HG02943 (cell line): ENCODE measurements around the gene ACTA2.

Experiments used
- ATAC-seq: cut with Tn5 transposase; IDR thresholded peaks from one replicate; pipeline ENCODE4 v1.9.1; 2021; ENCODE audit warnings: mild to moderate bottlenecking, low read depth, moderate library complexity; ENCODE audit not compliant: unreplicated experiment

ACTA2 gene

DNA sequence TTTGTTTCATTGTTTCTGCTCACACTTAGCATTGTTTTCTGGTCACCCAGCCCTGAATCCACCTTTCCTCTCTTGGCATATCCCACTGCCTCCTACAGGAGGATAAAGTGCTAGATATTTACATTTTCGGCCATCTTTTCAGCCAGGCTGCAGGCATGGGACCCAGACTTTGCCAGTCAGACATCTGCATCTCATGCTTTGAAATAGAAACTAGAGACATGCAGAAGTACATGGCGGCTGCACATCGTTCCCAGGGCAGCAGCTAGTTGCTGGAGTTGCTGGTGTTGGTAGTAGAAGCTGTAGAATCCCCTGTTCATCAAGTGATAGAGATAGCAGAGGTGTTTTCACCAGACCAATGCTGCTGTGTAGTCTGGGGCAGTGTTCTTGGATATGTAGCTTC lies 53.8 kb downstream of the ACTA2 start:
- ATAC-seq: no peak

DNA sequence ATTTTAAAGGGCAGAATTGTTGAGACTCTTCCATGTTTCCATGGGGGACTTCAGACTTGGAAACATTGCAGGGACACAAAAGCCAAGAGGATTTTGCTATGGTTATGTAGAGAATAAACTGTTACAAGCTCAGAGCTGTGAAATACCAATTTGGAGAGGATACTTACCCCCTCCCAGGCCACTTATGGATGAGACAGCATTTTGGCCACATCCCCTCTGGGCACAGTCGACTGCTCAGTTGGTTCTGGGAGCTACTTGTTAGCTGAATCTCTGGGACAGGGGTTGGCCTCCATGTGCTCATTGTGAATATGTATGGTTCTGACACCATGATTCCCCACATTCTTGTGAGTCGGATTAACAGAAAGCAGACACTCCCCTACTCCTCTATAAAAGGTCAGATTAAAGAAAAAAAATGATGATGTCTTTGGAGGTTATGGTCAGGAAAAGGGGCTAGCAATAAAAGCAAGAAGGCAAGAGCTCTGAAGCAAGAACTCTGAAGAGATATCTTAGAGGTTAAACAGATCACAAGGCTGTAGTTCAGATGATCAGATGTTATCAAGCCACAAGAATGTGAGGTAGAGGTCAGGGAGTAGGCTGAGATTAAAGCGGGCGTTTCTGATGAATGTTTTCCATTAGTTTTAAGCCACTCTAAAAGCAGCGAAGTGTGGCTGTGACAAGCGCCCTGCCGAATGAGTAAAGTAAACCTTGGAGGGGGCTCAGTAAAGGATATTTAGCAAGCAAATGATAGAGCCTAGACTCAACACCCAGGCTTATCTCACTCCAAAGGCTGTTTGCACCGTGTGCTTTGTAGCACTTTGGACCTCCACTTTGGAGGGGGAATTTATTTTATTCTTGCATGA lies 55.3 kb downstream of the ACTA2 start:
- ATAC-seq: no peak

DNA sequence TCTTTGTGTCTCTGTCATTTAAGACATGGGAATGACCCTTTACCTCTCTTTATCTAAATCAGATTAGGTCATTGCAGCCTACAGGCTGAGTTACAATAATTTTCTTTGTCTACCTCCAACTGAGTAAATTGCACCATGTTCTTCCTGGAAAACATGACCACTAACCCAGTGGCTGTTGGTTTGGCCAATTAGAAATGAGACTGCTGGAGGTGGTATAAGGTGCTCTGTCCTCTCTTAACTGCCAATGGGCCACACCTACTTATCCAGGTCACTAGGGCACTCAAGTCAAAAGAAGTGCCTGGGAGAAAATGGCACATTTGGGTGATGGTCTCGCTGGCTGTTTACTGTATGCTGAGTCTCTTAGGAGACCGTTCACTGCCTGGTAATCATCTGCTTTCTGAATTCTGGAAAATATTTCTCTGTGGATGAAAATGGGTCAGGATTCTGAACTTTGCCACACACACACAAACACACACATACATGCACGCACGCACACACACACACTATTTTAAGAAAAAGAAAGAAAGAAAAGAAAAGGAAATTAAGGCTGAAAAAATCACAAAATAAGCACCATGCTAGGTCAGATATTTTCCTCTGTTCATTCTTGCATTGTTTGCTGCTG lies 56.1 kb downstream of the ACTA2 start:
- no peak for ATAC-seq

DNA sequence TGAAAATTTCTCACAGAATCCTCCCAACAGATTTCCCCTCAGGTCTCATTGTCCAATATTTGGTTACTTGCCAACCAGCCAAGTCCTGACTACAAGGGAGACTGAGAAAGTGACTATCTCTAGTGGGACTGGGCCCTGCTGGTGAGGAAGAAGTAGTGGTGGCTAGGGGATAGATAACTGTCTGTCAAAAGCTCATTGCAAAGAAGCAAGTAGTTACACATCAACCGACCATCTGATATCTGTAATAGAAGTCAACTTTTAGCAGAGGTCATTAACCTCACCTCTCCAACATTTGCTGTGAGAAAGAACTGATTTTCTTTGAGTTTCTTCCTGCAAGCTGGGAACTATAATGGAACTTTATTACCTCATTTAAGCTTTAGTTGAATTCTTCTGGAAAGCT lies 57.3 kb downstream of the ACTA2 start:
- ATAC-seq: no peak

DNA sequence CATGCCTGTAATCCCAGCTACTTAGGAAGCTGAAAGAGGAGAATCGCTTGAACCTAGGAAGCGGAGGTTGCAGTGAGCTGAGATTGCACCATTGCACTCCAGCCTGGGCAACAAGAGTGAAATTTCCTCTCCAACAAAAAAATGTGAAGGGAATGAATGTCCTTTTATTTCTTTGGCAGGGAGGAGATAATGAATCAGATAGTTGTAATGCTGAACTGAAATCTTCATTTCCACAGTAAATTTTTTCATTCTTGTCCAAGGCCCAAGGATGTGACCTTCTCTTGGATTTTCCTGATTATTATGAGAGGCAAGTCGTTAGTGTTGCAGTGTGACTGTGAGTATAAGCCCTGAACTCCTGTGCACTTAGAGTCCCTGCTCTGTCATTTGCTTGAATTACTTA lies 59.0 kb downstream of the ACTA2 start:
- ATAC-seq: no peak

DNA sequence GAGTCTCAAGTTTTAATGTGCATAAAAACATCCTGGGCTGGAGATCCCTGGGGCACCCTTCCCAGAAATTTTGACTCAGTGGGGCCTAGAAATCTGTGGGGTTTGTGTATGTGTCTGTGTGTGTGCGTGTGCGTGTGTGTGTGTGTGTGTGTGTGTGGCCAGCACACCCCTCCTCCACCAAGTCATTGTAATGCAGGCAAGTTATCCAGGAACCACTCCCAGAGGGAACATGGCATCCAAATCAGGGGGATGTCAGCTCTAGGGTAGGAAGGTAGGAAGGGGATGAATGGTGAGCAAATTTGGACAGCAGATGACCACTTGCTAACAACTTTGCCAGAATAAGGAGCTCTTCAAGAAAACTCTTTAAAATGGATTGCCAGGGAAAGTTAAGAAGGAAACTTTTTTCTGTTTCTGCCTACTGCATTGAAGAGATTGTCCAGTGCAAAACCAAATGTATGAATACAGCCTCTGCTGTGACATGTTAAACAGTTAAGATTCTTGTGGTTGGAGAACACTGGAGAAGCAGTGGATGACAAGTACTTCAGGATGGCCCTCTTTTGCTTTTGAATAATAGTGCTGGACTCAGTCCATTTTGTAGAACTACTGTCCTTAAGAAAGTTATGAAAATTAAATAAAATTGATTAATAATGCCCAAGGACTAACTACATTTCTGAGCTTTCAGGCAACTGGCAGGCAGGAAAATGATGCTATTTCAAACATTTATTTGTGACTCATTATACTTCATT lies 60.2 kb downstream of the ACTA2 start:
- no peak for ATAC-seq

DNA sequence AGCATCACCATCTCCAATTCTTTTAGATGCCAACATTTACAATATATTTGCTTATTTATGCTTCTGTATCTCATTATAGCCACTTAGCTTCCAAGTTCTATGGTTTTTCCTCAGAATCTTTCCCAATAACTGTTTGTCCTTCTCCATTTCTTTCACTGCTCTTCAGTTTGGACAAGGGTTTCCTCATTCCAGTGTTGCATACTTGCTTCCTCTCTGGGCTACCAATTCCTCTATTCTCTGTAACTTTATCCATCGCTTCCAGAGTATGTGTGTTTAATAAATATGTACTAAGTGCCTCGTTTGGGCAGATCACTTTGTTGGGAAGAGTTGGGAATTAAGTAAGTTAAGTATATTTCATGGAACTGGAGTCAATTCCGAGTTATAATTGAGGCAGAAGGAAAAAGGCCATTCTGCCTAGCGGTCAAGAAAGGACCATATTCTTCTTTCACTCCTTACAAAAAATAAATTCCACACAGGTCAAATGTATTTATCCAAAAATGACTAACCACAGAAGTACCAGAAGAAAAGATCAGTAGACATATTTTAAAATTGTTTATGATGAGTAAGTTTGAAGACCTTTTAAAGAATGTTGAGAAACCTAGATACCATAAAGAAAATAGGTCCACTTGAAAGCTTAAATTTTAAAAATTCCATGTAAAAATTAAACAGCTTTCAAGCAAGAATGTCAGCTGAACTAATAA lies 61.7 kb downstream of the ACTA2 start:
- ATAC-seq: no peak

DNA sequence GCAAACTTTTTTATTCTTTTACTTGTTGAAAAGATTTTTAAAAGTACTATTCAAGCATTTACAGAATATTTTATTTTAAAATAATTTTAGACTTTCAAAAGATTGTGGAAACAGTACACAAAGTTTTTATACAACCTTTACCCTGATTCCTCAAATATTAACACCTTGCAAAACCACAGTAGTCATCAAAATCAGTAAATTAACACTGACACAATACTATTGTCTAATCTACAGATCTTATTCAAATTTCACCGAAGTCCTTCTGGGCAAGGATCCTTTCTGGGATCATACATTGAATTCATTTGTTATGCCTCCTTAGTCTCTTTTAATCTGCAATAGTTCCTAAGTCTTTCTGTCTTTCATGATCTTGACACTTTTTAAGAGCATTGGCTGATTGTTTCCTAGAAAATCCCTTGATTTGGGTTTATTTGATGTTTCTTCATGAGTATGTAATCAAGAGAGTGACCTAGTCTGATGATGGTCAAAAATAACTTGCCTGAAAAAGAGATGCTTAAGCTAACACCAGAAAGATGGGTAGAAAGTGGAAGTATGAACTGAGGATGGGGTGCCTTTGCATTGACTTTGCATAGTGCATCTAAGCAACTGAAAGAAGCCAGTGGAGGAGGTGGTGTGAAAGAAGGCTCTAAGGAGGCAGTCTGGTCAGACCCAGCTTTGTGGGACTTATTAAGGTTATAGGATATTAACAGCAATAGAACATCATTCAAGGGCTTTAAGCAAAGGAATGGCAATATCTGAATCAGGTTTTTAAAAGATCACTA lies 62.8 kb downstream of the ACTA2 start:
- no peak for ATAC-seq

DNA sequence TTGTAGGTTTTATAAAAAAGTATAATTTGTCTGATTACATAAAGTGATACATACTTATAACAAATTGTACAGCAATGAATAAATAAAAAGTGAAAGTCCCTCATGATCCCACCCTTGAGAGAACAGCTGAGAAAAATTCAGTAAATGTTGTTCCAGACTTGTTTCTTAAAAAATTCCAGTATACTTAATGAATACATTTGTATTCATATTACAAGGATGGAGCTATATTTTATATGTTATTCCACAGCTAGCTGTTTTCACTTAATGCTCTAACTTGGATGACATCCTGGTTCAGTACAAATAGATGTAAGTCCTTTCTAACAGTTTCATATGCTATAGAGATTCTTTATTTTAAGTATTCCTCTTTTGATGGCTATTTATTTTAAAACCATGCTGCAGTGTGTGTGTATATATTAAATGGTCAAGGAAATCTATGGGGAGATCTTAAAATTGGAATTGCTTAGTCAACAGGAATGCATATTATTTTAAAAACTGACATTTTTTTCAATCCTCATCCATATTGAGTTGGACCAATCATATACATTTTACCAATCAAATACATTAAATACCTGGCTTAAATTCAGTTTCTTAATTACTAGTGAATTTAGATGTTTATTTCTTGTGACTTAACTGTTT lies 63.6 kb downstream of the ACTA2 start:
- no peak for ATAC-seq

DNA sequence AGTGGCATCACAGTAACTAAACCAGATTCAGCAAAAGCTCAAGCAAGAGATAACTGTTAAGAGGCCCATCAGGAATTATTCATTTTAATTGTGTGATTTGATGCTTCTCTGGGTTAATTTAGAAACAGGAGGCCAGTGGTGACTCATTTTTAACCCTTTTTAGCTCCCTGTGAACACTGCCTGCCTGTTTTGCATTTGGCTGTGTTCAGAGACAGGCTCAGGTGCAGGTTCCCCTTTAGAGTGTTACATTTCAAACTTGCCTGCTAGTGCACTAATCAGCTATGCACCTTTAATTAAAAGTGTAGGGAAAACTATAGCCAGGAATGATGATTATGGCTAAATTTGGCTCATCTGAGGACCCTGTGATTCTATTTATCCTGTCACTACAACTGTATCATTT lies 66.0 kb downstream of the ACTA2 start:
- ATAC-seq: peak; percentile 44
